IPS DF 6.9 (cell line): ENCODE measurements around the gene RBM20.

Experiments
- DNase-seq: peaks from one replicate; pipeline ENCODE4 v3.0.0-alpha.2; 2013; ENCODE audit warnings: low read depth, low spot score
- H3K27ac ChIP-seq: one replicate; pipeline ENCODE4 v1.5.1; 2013; ENCODE audit warnings: low read length, control low read depth
- H3K27me3 ChIP-seq: 2 replicates; pipeline ENCODE4 v1.6.1; 2013; ENCODE audit warnings: mild to moderate bottlenecking, low read length; ENCODE audit not compliant: control insufficient read depth, insufficient read depth
- H3K36me3 ChIP-seq: 2 replicates; pipeline ENCODE4 v1.6.1; 2013; ENCODE audit warnings: low read length; ENCODE audit not compliant: control insufficient read depth, insufficient read depth
- H3K4me1 ChIP-seq: 2 replicates; pipeline ENCODE4 v1.6.1; 2013; ENCODE audit warnings: low read length; ENCODE audit not compliant: control insufficient read depth, insufficient read depth
- H3K4me3 ChIP-seq: 2 replicates; pipeline ENCODE4 v1.5.1; 2013; ENCODE audit warnings: mild to moderate bottlenecking, low read length
- H3K9me3 ChIP-seq: 2 replicates; pipeline ENCODE4 v1.6.1; 2013; ENCODE audit warnings: low read length, inconsistent platforms; ENCODE audit not compliant: control insufficient read depth, insufficient read depth
- WGBS: extraction: QIAGEN DNeasy Blood & Tissue Kit; methylation state at CpG from one replicate; pipeline ENCODE4 v1.1.7; 2013; ENCODE audit warnings: mixed read lengths, missing lambda C conversion rate; ENCODE audit not compliant: insufficient read length, insufficient coverage; 5-methylcytosine and 5-hydroxymethylcytosine counted together

Gene RBM20

DNA sequence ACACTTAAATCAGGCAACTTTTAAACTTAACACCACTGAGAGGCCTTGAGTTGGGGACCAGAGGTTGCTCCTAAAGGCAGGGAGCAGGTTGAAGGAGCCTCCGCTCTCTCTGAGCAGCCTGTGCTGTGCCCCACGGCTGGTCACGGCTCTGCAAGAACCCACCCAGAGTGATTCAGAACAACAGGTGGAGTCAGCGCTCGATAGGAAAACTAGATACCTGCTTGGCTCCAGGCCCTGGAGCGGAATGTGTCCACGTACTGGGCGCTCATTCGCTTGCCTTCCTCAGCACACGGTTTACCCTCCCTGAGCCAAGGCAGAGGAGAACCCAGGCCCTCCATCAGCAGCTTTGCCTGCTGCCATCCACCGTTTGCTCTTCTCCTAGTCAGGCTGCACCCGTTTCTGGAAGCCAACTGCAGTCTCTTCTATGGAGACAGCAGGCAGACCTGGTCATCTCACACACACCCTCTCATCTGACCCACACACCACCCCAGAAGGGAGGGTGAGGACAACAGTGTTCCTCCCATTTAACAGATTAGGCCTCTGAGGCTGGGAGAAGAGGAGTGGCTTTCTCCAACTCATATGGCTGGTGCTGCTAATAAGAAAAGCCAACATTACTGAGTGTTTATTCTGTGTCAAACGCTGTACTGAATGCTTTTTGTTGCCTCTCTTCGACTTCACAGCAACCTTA lies 189.9 kb downstream of the RBM20 start:
- Histone ChIP-seq H3K36me3 (no peaks in the 10 kb centered on the region), H3K4me1 (peaks cover 6% of the 10 kb centered on the region), H3K27me3 (no peaks in the 10 kb centered on the region), H3K27ac (no peak overlapping the region), H3K4me3 (no peak overlapping the region), H3K9me3 (no peaks in the 10 kb centered on the region)
- WGBS = no CpG with 5 or more reads among the region's 14 CpGs
- DNase-seq = no peak

DNA sequence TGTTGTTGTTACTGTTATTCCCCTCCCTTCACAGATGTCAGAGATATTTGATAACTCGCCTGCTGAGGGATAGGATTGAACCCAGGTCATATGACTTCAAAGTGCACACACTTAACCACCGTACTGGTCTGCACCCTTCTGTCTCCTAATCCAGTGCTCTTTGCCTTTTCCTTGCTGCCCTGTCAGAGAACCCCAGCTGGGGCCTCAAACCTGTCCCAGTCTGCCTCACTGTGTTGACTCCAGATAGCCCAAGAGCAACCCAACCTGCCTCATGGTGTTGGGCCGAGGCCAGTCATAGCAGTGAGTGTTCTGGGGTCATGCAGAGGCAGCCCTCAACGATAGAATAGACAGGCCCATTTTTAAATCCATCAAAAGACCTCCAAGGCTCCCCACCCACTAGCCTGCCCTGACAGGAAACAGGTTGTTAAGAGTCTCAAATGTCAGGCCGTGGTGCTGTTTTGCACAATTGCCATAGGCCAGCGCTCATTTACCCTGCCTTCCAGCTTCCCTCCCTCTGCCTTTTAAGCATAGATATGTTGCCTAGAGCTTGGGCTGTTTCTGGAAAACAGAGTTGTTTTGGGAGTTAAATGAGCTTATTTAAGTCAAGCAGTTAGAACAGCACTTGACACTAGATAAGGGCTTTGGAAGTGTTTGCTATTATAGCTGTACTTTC lies 190.6 kb downstream of the RBM20 start:
- no peak overlapping the region for H3K27ac ChIP-seq
- peak; percentile 25 for DNase-seq
- no CpG with 5 or more reads among the region's 6 CpGs for WGBS

DNA sequence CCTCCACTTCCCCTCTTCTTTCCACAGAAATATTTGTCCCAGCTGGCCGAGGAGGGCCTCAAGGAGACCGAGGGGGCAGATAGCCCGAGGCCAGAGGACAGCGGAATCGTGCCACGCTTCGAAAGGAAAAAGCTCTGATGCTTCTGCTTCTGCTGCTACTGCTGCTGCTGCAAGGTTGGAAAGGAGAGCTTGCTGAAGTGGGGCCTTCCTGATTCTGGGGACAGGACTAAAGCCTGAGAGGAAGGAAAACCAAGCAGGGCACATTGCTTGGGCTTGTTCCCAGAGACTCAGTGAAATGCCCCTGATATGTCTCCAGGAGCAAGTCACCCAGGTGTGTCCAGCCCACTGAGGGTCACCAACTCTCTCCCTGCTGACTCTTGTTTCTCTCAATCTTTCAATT lies 191.7 kb downstream of the RBM20 start:
- no peak for DNase-seq
- Histone ChIP-seq H3K4me3 (no peak overlapping the region), H3K27ac (no peak overlapping the region), H3K27me3 (no peaks in the 10 kb centered on the region), H3K9me3 (no peaks in the 10 kb centered on the region), H3K36me3 (no peaks in the 10 kb centered on the region), H3K4me1 (peaks cover 5% of the 10 kb centered on the region; the same call in 1 of the 2 replicates)
- no CpG with 5 or more reads among the region's 7 CpGs for WGBS

More for the DNA sequence above, 190.6 kb downstream of the RBM20 start:
- no peaks in the 10 kb centered on the region for H3K36me3 ChIP-seq
- no peak overlapping the region for H3K4me3 ChIP-seq
- no peaks in the 10 kb centered on the region for H3K9me3 ChIP-seq
- no peaks in the 10 kb centered on the region for H3K27me3 ChIP-seq
- peaks cover 4% of the 10 kb centered on the region; the same call in 1 of the 2 replicates for H3K4me1 ChIP-seq

DNA sequence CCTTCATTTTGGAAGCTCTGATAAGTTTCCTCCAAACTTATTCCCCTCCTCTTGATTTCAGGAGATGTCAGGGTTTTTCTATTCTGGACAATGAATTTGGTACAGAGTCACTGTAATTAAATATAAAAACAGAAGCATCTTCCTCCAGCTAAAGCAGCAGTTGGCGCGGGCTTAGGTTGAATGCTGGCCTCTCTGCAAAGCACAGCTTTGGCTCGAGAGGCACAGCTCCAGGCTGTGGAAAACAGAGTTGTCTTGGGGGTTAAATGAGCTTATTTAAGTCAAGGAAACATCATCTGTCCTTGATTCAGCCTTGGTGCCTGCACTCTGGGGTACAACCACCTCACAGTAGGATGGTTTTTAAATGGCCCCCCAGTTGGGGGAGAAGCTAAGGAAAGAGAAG lies 192.6 kb downstream of the RBM20 start:
- WGBS = no CpG with 5 or more reads among the region's 3 CpGs
- Histone ChIP-seq H3K27ac (no peak overlapping the region), H3K36me3 (no peaks in the 10 kb centered on the region), H3K4me1 (peaks cover 5% of the 10 kb centered on the region; the same call in 1 of the 2 replicates), H3K4me3 (no peak overlapping the region), H3K27me3 (no peaks in the 10 kb centered on the region), H3K9me3 (no peaks in the 10 kb centered on the region)
- DNase-seq = no peak

DNA sequence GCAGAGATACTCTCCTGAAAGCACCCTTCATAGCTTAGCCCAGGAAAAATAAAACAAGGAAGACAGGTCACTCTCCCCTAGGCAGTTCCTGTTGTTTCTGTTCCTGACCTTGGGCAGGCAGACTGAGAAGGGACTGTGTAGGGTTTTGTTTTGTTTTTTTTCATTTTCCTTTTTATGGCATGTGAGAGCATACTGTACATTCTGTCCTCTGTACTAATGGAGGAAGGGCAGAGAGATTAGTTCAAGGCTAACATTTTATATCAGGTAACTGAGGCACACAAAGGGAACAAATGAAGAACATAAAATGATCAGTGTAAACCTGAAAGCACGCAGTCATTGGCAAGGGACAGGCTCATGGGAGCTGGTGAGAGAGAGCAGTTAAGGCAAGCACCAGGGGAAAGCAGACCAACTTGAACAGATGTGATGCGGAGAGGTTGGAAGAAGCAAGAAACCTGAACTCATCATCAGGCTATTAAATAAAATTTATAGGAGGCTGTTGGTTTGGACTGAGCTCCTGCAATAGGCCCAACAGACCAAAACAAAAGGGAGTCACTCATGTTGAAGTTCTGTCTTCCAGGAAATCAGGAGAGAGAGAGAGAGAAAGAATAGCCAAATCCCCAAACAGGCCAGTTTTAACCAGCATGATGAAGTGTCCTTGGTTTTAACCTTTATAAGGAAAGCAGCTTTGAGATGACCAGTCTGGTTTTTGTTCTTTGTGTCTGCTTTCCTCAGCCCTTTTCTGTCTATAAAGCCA lies 193.5 kb downstream of the RBM20 start:
- H3K27me3 ChIP-seq = no peaks in the 10 kb centered on the region
- H3K27ac ChIP-seq = no peak overlapping the region
- no peaks in the 10 kb centered on the region for H3K36me3 ChIP-seq
- H3K4me3 ChIP-seq = no peak overlapping the region
- peaks cover 5% of the 10 kb centered on the region; the same call in 1 of the 2 replicates for H3K4me1 ChIP-seq
- H3K9me3 ChIP-seq = no peaks in the 10 kb centered on the region
- no peak for DNase-seq
- no CpG with 5 or more reads among the region's 2 CpGs for WGBS

DNA sequence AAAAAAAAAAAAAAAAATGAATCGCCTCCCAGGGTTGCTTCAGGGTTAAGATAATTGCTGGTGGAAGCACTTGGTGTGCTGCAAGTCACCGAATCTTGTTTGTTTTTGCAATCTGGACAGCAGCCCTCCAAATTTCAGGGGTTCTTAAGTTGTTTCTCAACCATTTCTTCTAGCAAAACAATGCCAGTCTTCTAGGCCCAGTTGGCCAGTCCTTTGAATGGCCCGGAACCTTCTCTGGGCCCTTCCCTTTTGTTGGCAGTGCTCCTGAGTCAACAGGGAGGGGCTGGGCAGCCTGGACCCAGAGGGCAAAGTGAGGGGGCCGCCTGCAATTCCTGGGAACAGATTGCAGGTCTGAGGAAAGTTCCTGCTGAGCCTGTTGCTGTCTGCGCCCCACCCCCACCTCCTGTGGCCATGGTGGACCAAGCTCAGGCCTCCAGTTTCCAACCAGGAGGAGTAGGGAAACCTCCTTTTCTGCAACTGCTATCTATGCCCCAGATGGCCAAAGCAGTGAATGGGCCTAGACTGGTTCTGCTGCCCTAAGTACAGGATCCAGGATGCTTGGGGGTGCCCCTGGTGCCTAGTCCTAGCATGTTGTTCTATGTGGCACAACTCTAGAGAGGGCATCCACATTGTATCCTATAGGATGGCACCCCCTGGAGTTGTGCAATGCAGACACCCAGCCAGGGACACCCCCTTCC lies 196.2 kb downstream of the RBM20 start:
- Histone ChIP-seq H3K27ac (no peak overlapping the region), H3K4me1 (0 out of 2 replicates have a peak, but pooled peaks cover 1% of the 10 kb centered on the region), H3K4me3 (no peak overlapping the region), H3K36me3 (no peaks in the 10 kb centered on the region), H3K27me3 (no peaks in the 10 kb centered on the region), H3K9me3 (no peaks in the 10 kb centered on the region)
- no CpG with 5 or more reads among the region's 5 CpGs for WGBS
- DNase-seq = no peak

DNA sequence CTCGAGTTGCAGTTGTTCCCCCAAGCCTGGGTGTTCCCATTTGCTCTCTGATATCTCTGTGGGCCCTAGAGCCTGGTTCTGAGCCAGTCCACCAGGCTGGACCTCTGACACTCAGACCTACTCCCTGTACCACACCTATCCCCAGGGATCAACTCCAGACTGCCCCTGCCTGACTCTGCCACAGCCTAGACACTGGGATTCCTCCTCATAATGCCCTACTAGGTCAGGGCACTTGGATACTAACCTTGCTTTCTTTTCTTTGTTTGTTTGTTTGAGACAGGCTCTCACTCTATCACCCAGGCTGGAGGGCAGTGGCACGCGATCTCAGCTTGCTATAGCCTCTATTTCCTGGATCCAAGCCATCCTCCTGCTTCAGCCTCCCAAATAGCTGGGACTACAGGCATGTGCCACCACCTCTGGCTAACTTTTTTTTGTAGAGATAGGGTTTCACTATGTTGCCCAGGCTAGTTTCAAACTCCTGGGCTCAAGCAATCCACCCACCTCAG lies 196.8 kb downstream of the RBM20 start:
- H3K4me1 ChIP-seq = 0 out of 2 replicates have a peak, but pooled peaks cover 1% of the 10 kb centered on the region
- no peak overlapping the region for H3K4me3 ChIP-seq
- H3K27me3 ChIP-seq = no peaks in the 10 kb centered on the region
- H3K9me3 ChIP-seq = no peaks in the 10 kb centered on the region
- no peak overlapping the region for H3K27ac ChIP-seq
- no CpG with 5 or more reads among the region's 3 CpGs for WGBS
- no peak for DNase-seq
- no peaks in the 10 kb centered on the region for H3K36me3 ChIP-seq

DNA sequence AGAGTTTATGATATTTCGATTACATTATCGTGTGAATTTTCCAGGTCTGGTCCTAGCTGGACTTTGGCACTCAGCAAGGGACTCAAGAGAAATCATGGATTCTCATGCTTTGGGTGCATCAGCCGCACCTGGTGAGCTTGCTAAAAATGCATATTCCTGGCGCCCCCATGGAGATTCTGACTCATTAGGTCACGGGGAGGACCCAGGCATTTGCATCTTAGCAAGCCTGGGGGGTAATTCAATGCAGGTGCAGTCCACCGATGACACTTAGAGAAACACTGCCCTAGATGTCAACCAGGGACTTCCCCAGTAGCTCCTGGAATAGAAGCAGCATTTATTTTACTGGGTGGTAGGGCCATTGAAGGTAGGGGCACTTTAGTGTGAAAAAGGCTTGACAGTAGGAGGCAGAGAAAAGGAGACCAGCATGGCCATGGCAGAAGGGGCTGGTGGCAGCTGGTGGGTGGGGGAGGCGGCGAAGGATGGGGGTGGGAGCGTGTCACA lies 197.7 kb downstream of the RBM20 start:
- no CpG with 5 or more reads among the region's 9 CpGs for WGBS
- Histone ChIP-seq H3K27ac (no peak overlapping the region), H3K27me3 (no peaks in the 10 kb centered on the region), H3K4me3 (no peak overlapping the region), H3K4me1 (0 out of 2 replicates have a peak, but pooled peaks cover 1% of the 10 kb centered on the region), H3K9me3 (no peaks in the 10 kb centered on the region), H3K36me3 (no peaks in the 10 kb centered on the region)
- DNase-seq = no peak

DNA sequence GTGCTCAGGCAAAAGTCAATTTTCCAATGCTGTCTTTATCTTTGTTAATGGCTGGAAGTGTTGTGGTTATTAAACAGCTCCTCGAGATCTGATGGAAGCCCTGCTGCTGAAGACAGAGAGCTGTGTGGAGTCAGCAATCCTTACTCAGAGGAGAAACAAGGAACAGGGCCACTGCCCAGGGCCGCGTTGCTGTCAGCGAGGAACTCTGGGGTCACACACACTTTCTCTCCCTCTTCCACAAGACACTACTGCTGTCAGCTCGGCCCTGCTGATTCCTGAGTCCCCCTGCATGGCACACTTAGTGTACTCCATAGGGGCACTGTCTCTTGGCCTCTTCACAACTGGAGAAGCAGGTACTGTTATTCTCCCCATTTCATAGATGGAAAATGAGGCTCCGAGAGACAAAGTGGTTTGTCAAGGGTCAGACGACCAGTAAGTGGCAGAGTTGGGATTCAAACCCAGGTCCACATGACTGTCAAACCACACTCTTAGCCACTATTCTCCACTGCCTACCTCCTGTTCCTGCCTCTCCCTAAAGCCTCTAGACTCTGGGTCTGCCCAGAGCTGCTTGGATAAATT lies 198.3 kb downstream of the RBM20 start:
- Histone ChIP-seq H3K4me3 (no peak overlapping the region), H3K36me3 (no peaks in the 10 kb centered on the region), H3K4me1 (0 out of 2 replicates have a peak, but pooled peaks cover 1% of the 10 kb centered on the region), H3K27ac (no peak overlapping the region), H3K27me3 (no peaks in the 10 kb centered on the region), H3K9me3 (no peaks in the 10 kb centered on the region)
- no CpG with 5 or more reads among the region's 7 CpGs for WGBS
- no peak for DNase-seq
